Measurements from ENCODE around the gene HDLBP.

DNA sequence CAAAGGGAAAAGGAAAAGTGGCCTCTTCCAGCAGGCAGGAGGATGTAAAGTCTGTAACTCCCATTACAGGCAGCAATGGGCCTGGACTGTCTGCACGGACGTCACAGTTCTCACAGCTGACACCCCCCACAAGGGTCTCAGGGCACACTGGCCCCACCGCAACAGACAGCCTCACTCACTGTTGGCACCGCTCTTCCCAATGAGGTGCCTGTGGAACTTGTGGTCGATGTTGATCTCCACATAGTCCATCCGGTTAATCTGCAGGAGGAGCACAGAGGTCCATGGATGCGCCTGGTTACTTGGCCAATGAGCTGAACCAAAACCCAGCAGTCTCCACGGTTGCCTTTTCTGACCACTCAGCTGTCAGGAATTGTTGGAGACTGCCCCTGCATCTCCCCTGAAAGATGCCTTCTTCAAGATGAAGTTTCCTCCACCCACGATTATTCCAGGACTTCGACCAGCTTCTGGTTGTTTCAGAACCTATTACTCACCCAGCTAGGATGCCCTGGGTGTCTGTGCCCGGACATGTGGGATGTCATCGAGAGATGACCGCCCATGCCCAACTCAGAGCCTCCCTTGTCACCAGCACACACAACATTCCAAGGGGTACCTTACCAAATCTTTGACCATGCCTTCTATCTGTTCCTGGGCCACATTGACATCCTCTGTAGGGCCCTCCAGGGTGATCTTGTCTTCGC is 62.5 kb downstream of the HDLBP start:
- no peak for TF ChIP-seq EZH2 (IDR thresholded peaks at IDR 0.05; ENCODE audit: insufficient read depth, poor library complexity, severe bottlenecking)
- TF ChIP-seq EZH2phosphoT487 (IDR thresholded peaks at IDR 0.05; ENCODE audit: insufficient read depth, low read depth): no peak
